ENCODE data around the gene GOLM1.

DNA sequence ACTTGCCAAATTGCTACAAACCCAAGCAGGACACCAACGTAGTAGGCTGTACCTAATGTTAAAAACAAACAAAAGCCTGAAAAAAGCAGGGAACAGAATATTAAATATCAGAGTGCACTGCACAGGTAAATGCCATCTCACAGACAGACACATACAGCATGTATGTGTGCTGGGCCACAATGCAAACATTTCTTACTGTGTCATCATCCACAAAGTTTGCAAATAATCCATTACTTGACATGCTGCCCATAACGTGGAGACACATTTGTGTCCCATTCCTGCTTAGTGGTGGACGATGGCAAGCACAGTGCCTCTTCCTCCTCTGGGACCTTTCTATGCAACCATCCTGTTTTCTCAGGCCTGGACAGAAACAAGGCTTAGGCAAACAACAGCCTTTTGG is 44.7 kb downstream of the GOLM1 start:
- TF ChIP-seq, protein P1, sequence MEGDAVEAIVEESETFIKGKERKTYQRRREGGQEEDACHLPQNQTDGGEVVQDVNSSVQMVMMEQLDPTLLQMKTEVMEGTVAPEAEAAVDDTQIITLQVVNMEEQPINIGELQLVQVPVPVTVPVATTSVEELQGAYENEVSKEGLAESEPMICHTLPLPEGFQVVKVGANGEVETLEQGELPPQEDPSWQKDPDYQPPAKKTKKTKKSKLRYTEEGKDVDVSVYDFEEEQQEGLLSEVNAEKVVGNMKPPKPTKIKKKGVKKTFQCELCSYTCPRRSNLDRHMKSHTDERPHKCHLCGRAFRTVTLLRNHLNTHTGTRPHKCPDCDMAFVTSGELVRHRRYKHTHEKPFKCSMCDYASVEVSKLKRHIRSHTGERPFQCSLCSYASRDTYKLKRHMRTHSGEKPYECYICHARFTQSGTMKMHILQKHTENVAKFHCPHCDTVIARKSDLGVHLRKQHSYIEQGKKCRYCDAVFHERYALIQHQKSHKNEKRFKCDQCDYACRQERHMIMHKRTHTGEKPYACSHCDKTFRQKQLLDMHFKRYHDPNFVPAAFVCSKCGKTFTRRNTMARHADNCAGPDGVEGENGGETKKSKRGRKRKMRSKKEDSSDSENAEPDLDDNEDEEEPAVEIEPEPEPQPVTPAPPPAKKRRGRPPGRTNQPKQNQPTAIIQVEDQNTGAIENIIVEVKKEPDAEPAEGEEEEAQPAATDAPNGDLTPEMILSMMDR (IDR thresholded peaks at IDR 0.05 in 8 of 11, conservative IDR thresholded peaks at IDR 0.05 in 3 of 11), result no peak
- TF ChIP-seq POLR2A (IDR thresholded peaks at IDR 0.05) (no peak), POLR2AphosphoS5 (IDR thresholded peaks at IDR 0.05) (no peak)

Data from spleen (tissue), 7 donors.